Measurements from ENCODE around the gene SCEL.
"Not testable (repeated sequence)": the region's sequence is repeated elsewhere in the genome, so short reads cannot be mapped to it uniquely, and the experiment has no call there.

The SCEL gene

GRCh38 chr13:77620138-77620537 lies 84.6 kb downstream of the SCEL start:
- H3K4me3 ChIP-seq (ENCODE audit: low read depth, low read length), result no peak overlapping the region
- no peak for DNase-seq (ENCODE audit: low read depth)

GRCh38 chr13:77623806-77624205 lies 88.3 kb downstream of the SCEL start:
- DNase-seq (ENCODE audit: low read depth), result no peak
- H3K4me3 ChIP-seq (ENCODE audit: low read depth, low read length), result no peak overlapping the region

GRCh38 chr13:77628170-77628569 lies 92.7 kb downstream of the SCEL start:
- no peak overlapping the region for H3K4me3 ChIP-seq (ENCODE audit: low read depth, low read length)
- DNase-seq (ENCODE audit: low read depth), result no peak

GRCh38 chr13:77637588-77637987 lies 102.1 kb downstream of the SCEL start:
- DNase-seq (ENCODE audit: low read depth), result no peak
- H3K4me3 ChIP-seq (ENCODE audit: low read depth, low read length), result no peak overlapping the region

GRCh38 chr13:77650409-77650808 lies 114.9 kb downstream of the SCEL start:
- no peak overlapping the region for H3K4me3 ChIP-seq (ENCODE audit: low read depth, low read length)
- DNase-seq (ENCODE audit: low read depth), result no peak

- no peak overlapping the region for H3K4me3 ChIP-seq (ENCODE audit: low read depth, low read length)
- DNase-seq (ENCODE audit: low read depth), result no peak
These were observed 117.8 kb downstream of the SCEL start for GRCh38 chr13:77653301-77653700.

- not testable (repeated sequence) for H3K4me3 ChIP-seq (ENCODE audit: low read depth, low read length); DNase-seq (ENCODE audit: low read depth)
These were observed 124.5 kb downstream of the SCEL start for GRCh38 chr13:77660016-77660415.

GRCh38 chr13:77660841-77661250 lies 125.3 kb downstream of the SCEL start:
- H3K4me3 ChIP-seq (ENCODE audit: low read depth, low read length), result no peak overlapping the region
- no peak for DNase-seq (ENCODE audit: low read depth)

- H3K4me3 ChIP-seq (ENCODE audit: low read depth, low read length); DNase-seq (ENCODE audit: low read depth): not testable (repeated sequence)
These were observed 126.8 kb downstream of the SCEL start for GRCh38 chr13:77662301-77662700.

- not testable (repeated sequence) for H3K4me3 ChIP-seq (ENCODE audit: low read depth, low read length); DNase-seq (ENCODE audit: low read depth)
These were observed 127.3 kb downstream of the SCEL start for GRCh38 chr13:77662831-77663230.

- H3K4me3 ChIP-seq (ENCODE audit: low read depth, low read length), result no peak overlapping the region
- no peak for DNase-seq (ENCODE audit: low read depth)
These were observed 139.3 kb downstream of the SCEL start for GRCh38 chr13:77674852-77675251.

GRCh38 chr13:77678691-77679235 lies 143.3 kb downstream of the SCEL start:
- DNase-seq (ENCODE audit: low read depth), result no peak

GRCh38 chr13:77687799-77688198 lies 152.3 kb downstream of the SCEL start:
- DNase-seq (ENCODE audit: low read depth), result no peak

More at GRCh38 chr13:77678691-77679235, 143.3 kb downstream of the SCEL start:
- H3K4me3 ChIP-seq (ENCODE audit: low read depth, low read length), result no peak overlapping the region

GRCh38 chr13:77691871-77692270 lies 156.4 kb downstream of the SCEL start:
- no peak overlapping the region for H3K4me3 ChIP-seq (ENCODE audit: low read depth, low read length)

More at GRCh38 chr13:77687799-77688198, 152.3 kb downstream of the SCEL start:
- no peak overlapping the region for H3K4me3 ChIP-seq (ENCODE audit: low read depth, low read length)

GRCh38 chr13:77692746-77693448 lies 157.4 kb downstream of the SCEL start:
- no peak overlapping the region for H3K4me3 ChIP-seq (ENCODE audit: low read depth, low read length)
- no peak for DNase-seq (ENCODE audit: low read depth)

More at GRCh38 chr13:77691871-77692270, 156.4 kb downstream of the SCEL start:
- no peak for DNase-seq (ENCODE audit: low read depth)

GRCh38 chr13:77693449-77693940 lies 158.0 kb downstream of the SCEL start:
- no peak overlapping the region for H3K4me3 ChIP-seq (ENCODE audit: low read depth, low read length)
- DNase-seq (ENCODE audit: low read depth), result no peak
